Cardiac muscle cell (in vitro differentiated cells and primary cell): ENCODE data around the gene KCNMB1. TPM values are rescaled to one million over a fixed set of nuclear protein-coding genes. Genes with fewer than 3 reads are reported as not detected.

Experiments used
- DNase-seq, 2 donors: peaks; one replicate each; pipeline versions ENCODE4 v3.0.0 to v3.0.0-alpha.2; 2010 to 2017; ENCODE audit warnings: low read depth in 1 of 2, low spot score in 1 of 2
- H3K27ac ChIP-seq: fragments of 200-600 bp; sonication (generic); 2 replicates; pipeline ENCODE4 v1.5.1; 2016
- H3K27me3 ChIP-seq: fragments of 200-600 bp; sonication (generic); 2 replicates; pipeline ENCODE4 v1.6.0; 2016; ENCODE audit warnings: control low read depth
- H3K36me3 ChIP-seq: fragments of 200-600 bp; sonication (generic); 2 replicates; pipeline ENCODE4 v1.5.1; 2016; ENCODE audit warnings: control low read depth
- H3K4me1 ChIP-seq: fragments of 200-600 bp; sonication (generic); 2 replicates; pipeline ENCODE4 v1.8.1; 2017; ENCODE audit warnings: low read depth, mild to moderate bottlenecking, mixed run types
- H3K4me3 ChIP-seq: fragments of 200-600 bp; sonication (generic); 2 replicates; pipeline ENCODE4 v1.5.1; 2016; ENCODE audit warnings: mild to moderate bottlenecking
- H3K9me3 ChIP-seq: fragments of 200-600 bp; sonication (generic); 2 replicates; pipeline ENCODE4 v1.5.1; 2017; ENCODE audit warnings: low read depth, mild to moderate bottlenecking, control low read depth
- CTCF ChIP-seq: IDR thresholded peaks from 2 replicates; pipeline ENCODE4 v1.5.1; 2012; ENCODE audit warnings: low read depth, mild to moderate bottlenecking, low read length
- polyA plus RNA-seq: library from polyadenylated mRNA; unstranded; fragments of >200 nt; fragmentation: Nextera tagmentation; extraction: Ambion mirVana; gene quantifications from 2 replicates; pipeline ENCODE4 v1.2.1, GENCODE V29; 2016
- total RNA-seq: library from RNA; depleted of rRNA; stranded (reverse); fragments of >200 nt; gene quantifications from 2 replicates; pipeline ENCODE4 v1.2.3, GENCODE V29; 2016

The KCNMB1 gene
- total and polyA plus RNA-seq, 2 experiments from 2014 or later = 1.9 to 3.9 TPM

- Histone ChIP-seq H3K9me3 (no peaks in the 10 kb centered on the region), H3K27ac (no peak overlapping the region), H3K4me1 (no peaks in the 10 kb centered on the region), H3K4me3 (no peak overlapping the region), H3K36me3 (no peaks in the 10 kb centered on the region), H3K27me3 (no peaks in the 10 kb centered on the region)
- no peak for TF ChIP-seq CTCF
- no peak for DNase-seq
Measured at GRCh38 chr5:170332058-170332457, 57.1 kb downstream of the KCNMB1 start.

- Histone ChIP-seq H3K36me3 (no peaks in the 10 kb centered on the region), H3K9me3 (no peaks in the 10 kb centered on the region), H3K27me3 (no peaks in the 10 kb centered on the region), H3K27ac (no peak overlapping the region), H3K4me1 (no peaks in the 10 kb centered on the region), H3K4me3 (no peak overlapping the region)
- no peak for TF ChIP-seq CTCF
- no peak for DNase-seq
Measured at GRCh38 chr5:170330568-170331054, 58.6 kb downstream of the KCNMB1 start.

GRCh38 chr5:170329524-170329923, 59.6 kb downstream of the KCNMB1 start:
- Histone ChIP-seq H3K4me1 (no peaks in the 10 kb centered on the region), H3K36me3 (no peaks in the 10 kb centered on the region), H3K4me3 (no peak overlapping the region), H3K27ac (no peak overlapping the region), H3K27me3 (no peaks in the 10 kb centered on the region), H3K9me3 (no peaks in the 10 kb centered on the region)
- DNase-seq = no peak
- no peak for TF ChIP-seq CTCF

GRCh38 chr5:170327829-170328228, 61.3 kb downstream of the KCNMB1 start:
- TF ChIP-seq CTCF = no peak
- Histone ChIP-seq H3K27me3 (no peaks in the 10 kb centered on the region), H3K9me3 (no peaks in the 10 kb centered on the region), H3K27ac (no peak overlapping the region), H3K36me3 (no peaks in the 10 kb centered on the region), H3K4me3 (no peak overlapping the region), H3K4me1 (no peaks in the 10 kb centered on the region)
- DNase-seq = no peak

- no peaks in the 10 kb centered on the region for H3K27me3 ChIP-seq
- no peaks in the 10 kb centered on the region for H3K4me1 ChIP-seq
- H3K4me3 ChIP-seq = no peak overlapping the region
- no peak overlapping the region for H3K27ac ChIP-seq
- no peaks in the 10 kb centered on the region for H3K9me3 ChIP-seq
- no peak for TF ChIP-seq CTCF
- H3K36me3 ChIP-seq = no peaks in the 10 kb centered on the region
- no peak for DNase-seq
Measured at GRCh38 chr5:170327168-170327567, 62.0 kb downstream of the KCNMB1 start.

Other genes starting within 250 kb of the KCNMB1 start
- gene C5orf58, start 156.4 kb downstream of the KCNMB1 start, total RNA-seq = not detected in 2 replicates
- not detected in 2 replicates for gene C5orf58, start 156.4 kb downstream of the KCNMB1 start, polyA plus RNA-seq
- gene LCP2, start 91.6 kb downstream of the KCNMB1 start, total RNA-seq = not detected in 2 replicates
- not detected in 2 replicates for gene LCP2, start 91.6 kb downstream of the KCNMB1 start, polyA plus RNA-seq
- gene KCNIP1, start 114.7 kb upstream of the KCNMB1 start, total RNA-seq = 0.09 TPM in 1 of 2 replicates, not detected in the other
- not detected in 2 replicates for gene KCNIP1, start 114.7 kb upstream of the KCNMB1 start, polyA plus RNA-seq